ENCODE data around the gene CHURC1. TPM values are rescaled to one million over a fixed set of nuclear protein-coding genes. Genes with fewer than 3 reads are reported as not detected.
A peak's percentile ranks its signal among the peaks of the same experiment; 100 is the strongest.

CHURC1 gene
- total and polyA plus RNA-seq, 2 of the 13 experiments (the other 11 are each of a cell fraction or from before 2014, with no cell fraction given): 41.1 to 74.4 TPM

- TF ChIP-seq PPARG (CRISPR knock-in tag; conservative IDR thresholded peaks at IDR 0.05): peak; percentile 3; the same call in 1 of the 2 replicates
- TF ChIP-seq NFKB2 (CRISPR knock-in tag; IDR thresholded peaks at IDR 0.05; ENCODE audit: borderline replicate concordance): no peak; the same call in 1 of the 2 replicates
- TF ChIP-seq ZNF441 (CRISPR knock-in tag; IDR thresholded peaks at IDR 0.05; ENCODE audit: borderline replicate concordance): 0 out of 2 replicates have a peak, but pooled peaks have one; percentile 2
- 0 out of 2 replicates have a peak, but pooled peaks have one; percentile 66 for TF ChIP-seq ZNF772 (CRISPR knock-in tag; IDR thresholded peaks at IDR 0.05)
- TF ChIP-seq SNAPC2 (CRISPR knock-in tag; IDR thresholded peaks at IDR 0.05): no peak
- TF ChIP-seq AKNA (CRISPR knock-in tag; IDR thresholded peaks at IDR 0.05; ENCODE audit: borderline replicate concordance): no peak
- TF ChIP-seq BRF2 (CRISPR knock-in tag; IDR thresholded peaks at IDR 0.05): no peak
- TF ChIP-seq CENPX (CRISPR knock-in tag; IDR thresholded peaks at IDR 0.05): no peak
- TF ChIP-seq RBM39 (IDR thresholded peaks at IDR 0.05; ENCODE audit: low read depth, low read length, poor library complexity, severe bottlenecking): no peak
- TF ChIP-seq ZKSCAN5 (CRISPR knock-in tag; IDR thresholded peaks at IDR 0.05): 0 out of 2 replicates have a peak, but pooled peaks have one; percentile 17
- no peak for TF ChIP-seq ZFP37 (CRISPR knock-in tag; IDR thresholded peaks at IDR 0.05; ENCODE audit: borderline replicate concordance)
- no peak for TF ChIP-seq LRRFIP1 (CRISPR knock-in tag; conservative IDR thresholded peaks at IDR 0.05)
- TF ChIP-seq ETV5 (CRISPR knock-in tag; IDR thresholded peaks at IDR 0.05; ENCODE audit: borderline replicate concordance): no peak
- TF ChIP-seq ZBTB49 (CRISPR knock-in tag; IDR thresholded peaks at IDR 0.05; ENCODE audit: borderline replicate concordance): no peak
- no peak for TF ChIP-seq IKZF1 (IDR thresholded peaks at IDR 0.05)
- TF ChIP-seq EHMT2 (IDR thresholded peaks at IDR 0.05; ENCODE audit: borderline replicate concordance, low read depth, low read length): no peak
- no peak for TF ChIP-seq ZNF136 (CRISPR knock-in tag; IDR thresholded peaks at IDR 0.05; ENCODE audit: low read depth)
Observed at GRCh38 chr14:64948612-64949210, 34.5 kb downstream of the CHURC1 start (continued).
